HG03432 (cell line): ENCODE data around the gene ZNF267.
A peak's percentile ranks its signal among the peaks of the same experiment; 100 is the strongest.
"Not testable (repeated sequence)": the region's sequence is repeated elsewhere in the genome, so short reads cannot be mapped to it uniquely, and the experiment has no call there.

Experiments used
- ATAC-seq: cut with Tn5 transposase; IDR thresholded peaks from one replicate; pipeline ENCODE4 v1.9.1; 2021; ENCODE audit warnings: mild to moderate bottlenecking, moderate library complexity; ENCODE audit not compliant: unreplicated experiment

The ZNF267 gene

DNA sequence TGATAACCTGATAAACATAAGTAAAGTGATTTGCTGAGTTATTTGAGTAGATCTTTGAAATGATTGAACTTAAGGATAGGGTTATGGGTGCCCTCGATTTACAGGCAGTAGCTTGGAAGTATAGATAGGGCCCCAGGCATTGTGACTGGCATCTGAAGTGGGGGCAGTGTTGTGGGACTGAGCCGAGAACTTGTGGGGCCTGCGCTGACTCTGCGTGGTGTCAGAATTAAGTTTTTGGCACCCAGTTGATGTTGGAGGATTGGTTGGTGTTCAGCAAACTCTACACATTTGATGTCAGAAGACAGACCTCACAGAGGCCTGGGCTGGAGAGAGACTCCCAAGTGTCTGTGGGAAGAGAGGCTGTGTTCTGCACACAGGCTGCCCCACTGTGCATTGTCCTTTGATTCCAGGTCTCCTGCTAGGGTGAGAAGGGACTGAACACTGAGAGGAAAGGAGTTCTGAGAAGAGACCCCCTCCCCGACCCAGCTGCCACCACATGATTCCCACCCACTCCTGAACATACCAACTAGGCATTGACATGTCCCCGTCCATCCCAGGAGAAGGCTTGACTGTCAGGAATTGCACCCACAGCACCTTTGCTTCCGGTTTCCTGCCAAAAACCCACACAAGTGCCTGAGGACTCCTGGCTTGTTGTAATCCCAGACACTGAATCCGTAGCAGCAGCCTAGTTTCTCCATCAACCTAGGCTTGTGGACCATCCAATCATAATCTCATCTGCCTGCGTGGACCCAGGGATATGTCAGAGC, 4.5 kb downstream of the ZNF267 start:
- ATAC-seq: no peak

- no peak for ATAC-seq
These were observed 6.3 kb downstream of the ZNF267 start for GRCh38 chr16:31879937-31880321.

DNA sequence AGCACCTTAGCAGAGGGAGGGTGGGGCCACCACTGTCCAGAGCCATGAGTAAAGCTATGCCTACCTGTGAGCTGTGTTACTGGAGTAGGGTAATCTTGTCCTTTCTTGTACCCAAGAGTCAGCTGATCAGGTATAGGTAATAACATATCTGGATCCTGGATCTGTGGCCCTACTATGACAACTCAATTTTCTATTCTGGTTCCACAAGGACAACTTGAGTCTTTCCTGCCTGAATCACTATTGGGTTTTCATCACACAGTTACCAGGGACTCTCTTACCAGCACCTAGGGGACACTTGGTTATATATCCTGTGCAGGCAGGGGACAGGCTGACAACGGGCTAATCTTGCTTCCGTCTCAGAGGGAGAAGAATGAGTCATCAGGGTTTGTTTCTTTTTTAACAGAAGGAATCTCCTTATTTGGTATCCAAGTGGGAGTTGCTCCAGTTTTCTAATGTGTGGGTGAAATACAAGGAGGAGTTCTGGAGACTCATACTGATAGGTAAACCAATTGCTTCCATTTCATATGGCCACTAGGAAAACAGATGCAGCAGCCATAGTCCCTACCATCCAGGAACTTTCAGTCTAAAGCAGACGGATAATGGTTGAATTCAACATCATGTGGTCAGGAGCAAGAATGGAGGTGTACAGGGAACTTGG, 6.8 kb downstream of the ZNF267 start:
- peak; percentile 40 for ATAC-seq

GRCh38 chr16:31886227-31886626, 12.6 kb downstream of the ZNF267 start:
- no peak for ATAC-seq

DNA sequence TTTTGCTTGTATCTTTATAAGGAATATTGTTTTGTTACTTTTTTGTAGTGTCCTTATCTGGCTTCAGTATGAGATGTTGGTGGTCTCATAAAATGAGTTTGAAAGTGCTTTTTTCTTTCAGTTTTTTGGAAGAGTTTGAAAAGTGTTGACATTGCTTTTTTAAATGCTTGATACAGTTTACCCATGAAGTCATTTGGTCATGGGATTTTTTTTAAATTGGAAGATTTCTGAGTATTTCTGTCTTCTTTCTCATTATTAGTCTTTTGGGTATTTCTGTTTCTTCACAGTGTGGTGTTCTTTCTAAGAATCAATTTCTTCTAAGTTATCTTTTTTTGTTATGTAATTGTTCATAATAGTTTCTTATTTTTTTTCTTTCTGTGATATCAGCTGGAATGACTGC, 15.1 kb downstream of the ZNF267 start:
- no peak for ATAC-seq

DNA sequence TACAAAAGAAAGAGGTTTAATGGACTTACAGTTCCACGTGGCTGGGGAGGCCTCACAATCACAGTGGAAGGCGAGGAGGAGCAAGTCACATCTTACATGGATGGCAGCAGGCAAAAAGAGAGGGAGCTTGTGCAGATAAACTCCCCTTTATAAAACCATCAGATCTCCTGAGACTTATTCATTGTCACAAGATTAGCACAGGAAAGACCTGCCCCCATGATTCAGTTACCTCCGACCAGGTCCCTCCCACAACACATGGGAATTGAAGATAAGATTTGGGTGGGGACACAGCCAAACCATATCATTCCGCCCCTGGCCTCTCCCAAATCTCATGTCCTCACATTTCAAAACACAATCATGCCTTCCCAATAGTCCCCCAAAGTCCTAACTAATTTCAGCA, 18.5 kb downstream of the ZNF267 start:
- not testable (repeated sequence) for ATAC-seq

DNA sequence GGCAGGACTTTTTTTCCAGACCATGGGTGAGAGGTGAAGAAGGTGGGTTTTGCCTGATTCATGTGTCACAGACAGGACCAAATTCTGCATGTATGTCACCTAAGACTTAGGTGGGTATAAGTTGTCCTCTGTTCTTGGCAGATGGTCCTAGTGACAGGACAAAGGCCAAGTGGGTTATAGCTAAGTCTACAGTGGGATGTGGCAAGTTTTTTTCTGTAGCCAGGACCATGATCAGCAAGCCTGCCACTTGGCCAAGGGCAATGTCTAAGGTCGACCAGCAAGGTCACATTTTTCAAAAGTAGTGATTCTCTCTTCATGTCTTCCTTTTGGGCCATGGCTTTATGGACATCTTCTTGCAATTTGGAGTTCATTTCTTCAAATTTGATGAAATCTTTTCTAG, 20.2 kb downstream of the ZNF267 start:
- no peak for ATAC-seq

GRCh38 chr16:31897283-31897682, 23.7 kb downstream of the ZNF267 start:
- ATAC-seq: no peak

DNA sequence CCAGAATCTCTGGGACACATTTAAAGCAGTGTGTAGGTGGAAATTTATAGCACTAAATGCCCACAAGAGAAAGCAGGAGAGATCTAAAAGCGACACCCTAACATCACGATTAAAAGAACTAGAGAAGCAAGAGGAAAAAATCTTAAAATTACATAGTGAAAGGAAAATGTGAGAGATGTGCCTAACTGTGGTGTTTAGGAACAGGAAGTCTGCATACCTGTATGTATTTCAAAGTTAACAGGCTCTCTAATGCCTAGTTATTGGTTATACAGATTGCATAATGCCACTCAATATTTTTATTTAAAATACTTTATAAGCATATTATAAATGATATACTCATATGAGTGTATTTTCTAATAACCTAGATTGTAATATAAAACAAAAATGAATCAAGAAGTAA, 25.9 kb downstream of the ZNF267 start:
- ATAC-seq: no peak

- ATAC-seq: not testable (repeated sequence)
These were observed 31.0 kb downstream of the ZNF267 start for GRCh38 chr16:31904571-31904970.

DNA sequence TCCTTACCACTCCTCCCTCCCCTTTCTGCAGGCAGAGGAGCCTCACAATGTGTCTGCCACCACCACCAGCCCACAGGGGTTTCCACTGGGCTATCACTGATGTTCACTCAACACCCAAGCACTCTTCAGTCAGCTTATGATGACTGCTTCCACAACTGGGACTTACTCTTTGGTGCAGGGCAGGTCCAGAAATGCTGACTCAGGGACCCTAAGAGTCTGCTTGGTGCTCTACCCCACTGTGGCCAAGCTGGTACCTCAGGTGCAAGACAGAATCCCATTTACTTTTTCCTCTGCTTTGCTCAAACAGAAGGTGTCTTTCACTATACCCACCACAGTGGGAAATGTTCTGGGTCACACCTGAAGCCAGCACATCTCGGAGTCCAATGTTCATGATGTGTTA, 40.1 kb downstream of the ZNF267 start:
- ATAC-seq: no peak

DNA sequence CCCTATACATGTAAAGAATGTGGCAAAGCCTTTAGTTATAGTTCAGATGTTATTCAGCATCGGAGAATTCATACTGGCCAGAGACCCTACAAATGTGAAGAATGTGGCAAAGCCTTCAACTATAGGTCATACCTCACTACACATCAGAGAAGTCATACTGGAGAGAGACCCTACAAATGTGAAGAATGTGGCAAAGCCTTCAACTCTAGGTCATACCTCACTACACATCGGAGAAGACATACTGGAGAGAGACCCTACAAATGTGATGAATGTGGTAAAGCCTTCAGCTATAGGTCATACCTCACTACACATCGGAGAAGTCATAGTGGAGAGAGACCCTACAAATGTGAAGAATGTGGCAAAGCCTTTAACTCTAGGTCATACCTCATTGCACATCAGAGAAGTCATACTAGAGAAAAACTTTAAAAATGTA, 42.5 kb downstream of the ZNF267 start:
- ATAC-seq: no peak

DNA sequence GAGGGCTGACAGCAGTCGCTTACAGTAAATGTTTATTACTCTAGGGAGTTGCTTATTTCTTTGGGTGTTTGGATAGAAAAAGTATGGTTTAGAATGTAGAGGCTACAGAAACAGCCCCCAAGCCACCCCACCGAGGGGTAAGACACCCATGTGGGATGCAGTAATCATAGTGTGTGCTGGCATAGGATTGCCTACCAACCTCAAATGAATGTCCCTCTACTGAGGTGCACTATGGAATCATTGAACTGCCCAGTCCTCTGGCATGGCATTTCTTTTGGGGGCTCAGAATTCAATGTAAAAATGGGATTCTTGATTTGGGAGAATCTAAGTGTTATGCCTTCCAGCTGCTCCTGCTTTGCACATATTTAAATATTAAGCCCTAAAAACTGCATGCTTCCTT, 46.8 kb downstream of the ZNF267 start:
- ATAC-seq: no peak

DNA sequence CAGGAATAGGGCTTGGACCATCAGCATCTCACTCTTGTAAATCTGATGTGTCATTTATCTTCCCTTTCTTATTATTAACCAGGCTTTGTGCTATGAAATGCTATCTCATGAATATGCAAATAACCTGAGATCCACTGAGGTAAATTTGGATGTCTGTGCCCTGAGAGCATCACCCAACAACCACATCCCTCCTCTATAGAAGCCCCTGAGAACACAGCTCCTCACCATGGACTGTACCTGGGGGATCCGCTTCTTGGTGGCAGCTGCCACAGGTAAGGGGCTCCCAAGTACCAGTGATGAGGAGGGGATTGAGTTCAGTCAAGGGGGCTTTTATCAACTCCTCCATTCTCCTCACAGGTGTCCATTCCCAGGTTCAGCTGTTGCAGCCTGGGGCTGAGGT, 78.2 kb downstream of the ZNF267 start:
- not testable (repeated sequence) for ATAC-seq

GRCh38 chr16:31952206-31952605, 78.6 kb downstream of the ZNF267 start:
- not testable (repeated sequence) for ATAC-seq

DNA sequence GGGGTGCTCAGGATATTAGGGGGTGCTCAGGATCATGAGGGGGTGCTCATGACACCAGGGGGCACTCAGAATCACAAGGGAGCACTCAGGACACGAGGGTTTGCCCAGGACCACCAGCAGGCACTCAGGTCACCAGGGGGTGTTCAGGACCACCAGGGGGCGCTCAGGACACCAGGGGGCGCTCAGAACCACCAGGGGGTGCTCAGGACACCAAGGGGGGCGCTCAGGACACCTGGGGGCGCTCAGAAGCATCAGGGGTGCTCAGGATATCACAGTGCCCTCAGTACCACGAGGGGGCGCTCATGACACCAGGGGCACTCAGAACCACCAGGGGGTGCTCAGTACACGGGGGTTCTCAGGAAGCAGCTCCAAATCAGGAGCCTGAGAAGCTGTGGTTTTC, 82.6 kb downstream of the ZNF267 start:
- not testable (repeated sequence) for ATAC-seq

DNA sequence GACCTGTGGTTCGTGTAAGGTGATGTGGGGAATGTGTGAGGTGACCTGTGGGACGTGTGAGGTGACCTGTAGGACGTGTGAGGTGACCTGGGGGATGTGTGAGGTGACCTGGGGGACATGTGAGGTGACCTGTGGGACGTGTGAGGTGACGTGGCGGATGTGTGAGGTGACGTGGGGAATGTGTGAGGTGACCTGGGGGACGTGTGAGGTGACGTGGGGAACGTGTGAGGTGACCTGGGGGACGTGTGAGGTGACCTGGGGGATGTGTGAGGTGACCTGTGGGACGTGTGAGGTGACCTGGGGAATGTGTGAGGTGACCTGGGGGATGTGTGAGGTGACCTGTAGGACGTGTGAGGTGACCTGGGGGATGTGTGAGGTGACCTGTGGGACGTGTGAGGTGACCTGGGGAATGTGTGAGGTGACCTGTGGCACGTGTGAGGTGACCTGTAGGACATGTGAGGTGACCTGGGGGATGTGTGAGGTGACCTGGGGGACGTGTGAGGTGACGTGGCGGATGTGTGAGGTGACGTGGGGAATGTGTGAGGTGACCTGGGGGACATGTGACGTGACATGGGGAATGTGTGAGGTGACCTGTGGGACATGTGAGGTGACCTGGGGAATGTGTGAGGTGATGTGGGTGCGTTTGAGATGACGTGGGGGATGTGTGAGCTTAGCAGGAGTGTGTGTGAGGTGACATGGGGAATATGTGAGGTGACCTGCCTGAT, 86.7 kb downstream of the ZNF267 start:
- ATAC-seq: not testable (repeated sequence)
